Kidney (tissue), 14 donors: ENCODE data around the gene METTL15. TPM values are rescaled to one million over a fixed set of nuclear protein-coding genes. Genes with fewer than 3 reads are reported as not detected.
"Not testable (repeated sequence)": the region's sequence is repeated elsewhere in the genome, so short reads cannot be mapped to it uniquely, and the experiment has no call there.

Source experiments
- DNase-seq, 5 donors: peaks; one replicate each; pipeline ENCODE4 v3.0.0-alpha.2; 2013 to 2020
- FAIRE-seq: peaks from 2 replicates; lab custom pipeline; 2012; peaks lifted over from hg19 to GRCh38; lab: Jason Lieb, UNC
- H3K27ac ChIP-seq, 2 donors: one replicate each; pipeline ENCODE4 v1.7.0; 2013; ENCODE audit warnings: low read depth in 2 of 2, low read length in 2 of 2, inconsistent platforms in 1 of 2
- H3K27me3 ChIP-seq: one replicate; pipeline ENCODE4 v1.7.1; 2013; ENCODE audit warnings: low read length, inconsistent platforms; ENCODE audit not compliant: control insufficient read depth, insufficient read depth
- H3K36me3 ChIP-seq, 3 donors: one replicate each; pipeline versions ENCODE4 v1.7.0 to v1.7.1; 2013; ENCODE audit warnings: low read length in 3 of 3, control low read depth in 1 of 3, inconsistent platforms in 1 of 3; ENCODE audit not compliant: insufficient read depth in 3 of 3, control insufficient read depth in 2 of 3
- H3K4me1 ChIP-seq, 3 donors: one replicate each; pipeline versions ENCODE4 v1.7.0 to v1.7.1; 2013; ENCODE audit warnings: low read length in 3 of 3, inconsistent platforms in 1 of 3, low read depth in 1 of 3; ENCODE audit not compliant: control insufficient read depth in 2 of 3, insufficient read depth in 2 of 3
- H3K4me3 ChIP-seq, 3 donors: one replicate each; pipeline versions ENCODE4 v1.7.0 to v1.8.1; 2013; ENCODE audit warnings: low read length in 3 of 3, control low read depth in 1 of 3, inconsistent platforms in 1 of 3
- H3K9ac ChIP-seq, 3 donors: one replicate each; pipeline versions ENCODE4 v1.7.0 to v1.7.1; 2013; ENCODE audit warnings: low read length in 3 of 3, control low read depth in 1 of 3, inconsistent platforms in 1 of 3
- H3K9me3 ChIP-seq, 3 donors: one replicate each; pipeline versions ENCODE4 v1.7.0 to v1.7.1; 2013; ENCODE audit warnings: low read length in 3 of 3, control low read depth in 1 of 3, inconsistent platforms in 1 of 3; ENCODE audit not compliant: control insufficient read depth in 2 of 3, insufficient read depth in 1 of 3
- CTCF ChIP-seq: IDR thresholded peaks from 3 replicates; pipeline ENCODE4 v1.5.1; 2012; ENCODE audit warnings: mild to moderate bottlenecking, moderate library complexity, borderline replicate concordance; ENCODE audit not compliant: insufficient read depth; ENCODE audit errors: extremely low read depth
- intact Hi-C: fragments of 100-400 bp; cut with DNase I; formaldehyde crosslinking; loops from one replicate; pipeline ENCODE4 v1.11.1; 2022
- polyA plus RNA-seq: library from polyadenylated mRNA; stranded (reverse); fragments of 350-450 nt; fragmentation: Illumina TruSeq; extraction: RNeasy Lipid Tissue Mini Kit (QIAGEN cat#74804); gene quantifications from one replicate; pipeline ENCODE4 v1.2.3, GENCODE V29; 2014; ENCODE audit warnings: low read depth, low replicate concordance; ENCODE audit not compliant: insufficient read depth
- total RNA-seq: library from RNA; stranded (reverse); fragmentation: NEBNext Ultra II Directional; extraction: Animal tissue kit (Norgen Biotek cat#: 25700); gene quantifications from one replicate; pipeline ENCODE4 v1.2.1, GENCODE V29; 2021
- donor health status: control.
- donor health status: control.
- donor health status: control.
- donor health status: control.
- donor health status: control.
- donor health status: DM: yes; HTN: yes; CAD: no.
- donor health status: Normal renal cell carcinoma (clear cell type).

METTL15 gene
- total and polyA plus RNA-seq, 2 donors from 2014 or later, result 6.4 to 14.7 TPM

- no peak for FAIRE-seq
- Histone ChIP-seq H3K9me3 (peaks cover 0 to 13% (median 0%) of the 10 kb centered on the region in 3 donors), H3K4me3 (no peak overlapping the region), H3K4me1 (no peaks in the 10 kb centered on the region), H3K9ac (no peak overlapping the region), H3K27me3 (no peaks in the 10 kb centered on the region), H3K36me3 (no peaks in the 10 kb centered on the region), H3K27ac (no peak overlapping the region)
- no peak for TF ChIP-seq CTCF
- intact Hi-C loops, result no loop called here
- no peak for DNase-seq
Measured at GRCh38 chr11:28366549-28367346, 258.6 kb downstream of the METTL15 start.

DNA sequence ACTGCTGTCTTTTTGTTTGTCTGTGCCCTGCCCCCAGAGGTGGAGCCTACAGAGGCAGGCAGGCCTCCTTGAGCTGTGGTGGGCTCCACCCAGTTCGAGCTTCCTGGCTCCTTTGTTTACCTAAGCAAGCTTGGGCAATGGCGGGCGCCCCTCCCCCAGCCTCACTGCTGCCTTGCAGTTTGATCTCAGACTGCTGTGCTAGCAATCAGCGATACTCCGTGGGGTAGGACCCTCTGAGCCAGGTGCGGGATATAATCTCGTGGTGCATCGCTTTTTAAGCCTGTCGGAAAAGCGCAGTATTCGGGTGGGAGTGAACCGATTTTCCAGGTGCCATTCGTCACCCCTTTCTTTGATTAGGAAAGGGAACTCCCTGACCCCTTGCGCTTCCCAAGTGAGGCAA is 269.9 kb downstream of the METTL15 start:
- H3K9ac ChIP-seq, DNase-seq, intact Hi-C loops, H3K27ac ChIP-seq, FAIRE-seq, H3K4me1 ChIP-seq, H3K27me3 ChIP-seq, H3K9me3 ChIP-seq, H3K36me3 ChIP-seq, H3K4me3 ChIP-seq: not testable (repeated sequence)

Other genes starting within 250 kb of the METTL15 start
- 0.50 TPM for gene KIF18A, start 232 bp upstream of the METTL15 start, total RNA-seq
- gene KIF18A, start 232 bp upstream of the METTL15 start, polyA plus RNA-seq, result 0.39 TPM